Hindlimb muscle (tissue), 1 donor: ENCODE data around the gene B3GALT5. TPM values are rescaled to one million over a fixed set of nuclear protein-coding genes. Genes with fewer than 3 reads are reported as not detected.

Source experiments
- DNase-seq: peaks from one replicate; pipeline ENCODE4 v3.0.0-alpha.2; 2013
- polyA plus RNA-seq: library from polyadenylated mRNA; unstranded; fragments of 120-200 nt; gene quantifications from one replicate; pipeline ENCODE4 v1.2.1, GENCODE V29; 2013; ENCODE audit not compliant: insufficient read length

B3GALT5 gene
- polyA plus RNA-seq, 1 donor, result 0.37 TPM

- DNase-seq, result no peak
These were observed 34.7 kb downstream of the B3GALT5 start for GRCh38 chr21:39647476-39647875.

- DNase-seq, result no peak
These were observed 36.1 kb downstream of the B3GALT5 start for GRCh38 chr21:39648879-39649278.

- DNase-seq, result no peak
These were observed 36.8 kb downstream of the B3GALT5 start for GRCh38 chr21:39649526-39649925.

GRCh38 chr21:39650306-39650705, 37.6 kb downstream of the B3GALT5 start:
- DNase-seq, result no peak

- DNase-seq, result no peak
These were observed 38.1 kb downstream of the B3GALT5 start for GRCh38 chr21:39650801-39651200.

- DNase-seq, result no peak
These were observed 38.5 kb downstream of the B3GALT5 start for GRCh38 chr21:39651206-39651605.

- DNase-seq, result no peak
These were observed 42.2 kb downstream of the B3GALT5 start for GRCh38 chr21:39654951-39655350.

GRCh38 chr21:39655589-39655988, 42.8 kb downstream of the B3GALT5 start:
- no peak for DNase-seq

GRCh38 chr21:39656209-39656608, 43.5 kb downstream of the B3GALT5 start:
- no peak for DNase-seq

- DNase-seq, result no peak
These were observed 44.5 kb downstream of the B3GALT5 start for GRCh38 chr21:39657091-39657689.

GRCh38 chr21:39658066-39658465, 45.3 kb downstream of the B3GALT5 start:
- DNase-seq, result no peak

- no peak for DNase-seq
These were observed 46.5 kb downstream of the B3GALT5 start for GRCh38 chr21:39659070-39659815.

GRCh38 chr21:39660191-39660980, 47.6 kb downstream of the B3GALT5 start:
- DNase-seq, result peak; percentile 76

- no peak for DNase-seq
These were observed 48.4 kb downstream of the B3GALT5 start for GRCh38 chr21:39661121-39661520.

GRCh38 chr21:39661740-39662139, 49.0 kb downstream of the B3GALT5 start:
- no peak for DNase-seq

- DNase-seq, result no peak
These were observed 49.7 kb downstream of the B3GALT5 start for GRCh38 chr21:39662411-39662953.

GRCh38 chr21:39663066-39663465, 50.3 kb downstream of the B3GALT5 start:
- DNase-seq, result no peak

- DNase-seq, result no peak
These were observed 51.2 kb downstream of the B3GALT5 start for GRCh38 chr21:39663742-39664492.

- no peak for DNase-seq
These were observed 51.8 kb downstream of the B3GALT5 start for GRCh38 chr21:39664586-39664985.

- no peak for DNase-seq
These were observed 53.3 kb downstream of the B3GALT5 start for GRCh38 chr21:39666026-39666425.

GRCh38 chr21:39666681-39667315, 54.1 kb downstream of the B3GALT5 start:
- no peak for DNase-seq

GRCh38 chr21:39667353-39667891, 54.7 kb downstream of the B3GALT5 start:
- DNase-seq, result no peak
